Lung microvascular endothelial cell (primary cell): ENCODE data around the gene USP47. TPM values are rescaled to one million over a fixed set of nuclear protein-coding genes. Genes with fewer than 3 reads are reported as not detected.
A peak's percentile ranks its signal among the peaks of the same experiment; 100 is the strongest.
"Not testable (repeated sequence)": the region's sequence is repeated elsewhere in the genome, so short reads cannot be mapped to it uniquely, and the experiment has no call there.

ENCODE experiments used
- DNase-seq, 2 donors: peaks; one replicate each; pipeline versions ENCODE4 v3.0.0 to v3.0.0-alpha.2; 2010; ENCODE audit warnings: low read depth in 2 of 2
- total RNA-seq: library from RNA; depleted of rRNA; stranded (reverse); fragments of >200 nt; gene quantifications from 2 replicates; pipeline ENCODE4 v1.2.1, GENCODE V29; 2014

The USP47 gene
- total RNA-seq, 1 donor from 2014 or later, result 59.1 TPM

- DNase-seq, result no peak
Observed at GRCh38 chr11:11822946-11823345, 18.8 kb upstream of the USP47 start.

GRCh38 chr11:11826260-11826659 lies 15.5 kb upstream of the USP47 start:
- no peak for DNase-seq

- no peak for DNase-seq
Observed at GRCh38 chr11:11827272-11827671, 14.5 kb upstream of the USP47 start.

GRCh38 chr11:11831406-11831805 lies 10.4 kb upstream of the USP47 start:
- DNase-seq, result not testable (repeated sequence)

DNA sequence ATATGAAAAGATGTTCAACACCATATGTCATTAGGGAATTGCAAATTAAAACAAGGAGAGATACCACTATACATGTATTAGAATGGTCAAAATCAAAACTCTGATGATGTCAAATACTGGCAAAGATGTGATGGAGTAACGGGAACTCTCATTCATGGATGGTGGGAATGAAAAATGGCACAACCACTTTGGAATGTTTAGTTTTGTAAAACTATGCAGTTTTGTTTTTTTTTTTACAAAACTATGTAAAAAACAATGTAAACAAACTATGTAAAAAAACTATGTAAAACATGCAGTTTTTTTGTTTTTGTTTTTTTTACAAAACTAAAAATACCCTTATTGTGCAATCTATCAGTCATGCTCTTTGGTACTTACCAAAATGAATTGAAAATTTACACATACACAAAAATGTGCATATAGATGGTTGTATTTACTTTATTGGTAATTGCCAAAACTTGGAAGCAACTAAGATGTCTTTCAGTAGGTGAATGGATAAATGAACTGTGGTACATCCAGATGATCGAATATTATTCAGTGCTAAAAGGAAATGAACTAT lies 5.0 kb upstream of the USP47 start:
- DNase-seq, result no peak

DNA sequence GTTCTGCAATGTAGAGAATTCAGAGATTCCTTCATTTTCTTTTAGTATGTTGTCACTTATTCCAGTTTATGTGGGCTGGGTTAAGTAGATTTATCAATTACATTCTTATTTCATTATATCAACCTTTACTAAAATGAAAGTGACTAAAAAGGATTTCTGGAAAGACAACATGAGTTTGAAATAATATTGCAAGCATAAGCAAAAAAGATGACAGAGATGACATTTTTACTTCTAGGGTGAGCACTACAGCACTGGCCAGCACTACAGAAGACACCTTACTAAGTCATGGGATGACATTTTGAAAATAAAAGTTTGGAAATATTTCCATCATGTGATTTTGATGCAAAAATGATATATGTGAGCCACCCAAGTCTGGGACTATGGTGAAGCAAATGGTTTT lies 2.1 kb upstream of the USP47 start:
- no peak for DNase-seq

- DNase-seq, result no peak
Observed at GRCh38 chr11:11841116-11841722, 553 bp upstream of the USP47 start.

GRCh38 chr11:11842421-11843008 lies 743 bp downstream of the USP47 start:
- peak; percentile 70 to 78 for DNase-seq

- DNase-seq, result peak; percentile 36 to 77
Observed at GRCh38 chr11:11843211-11843621, 1.4 kb downstream of the USP47 start.

- no peak for DNase-seq
Observed at GRCh38 chr11:11843642-11844041, 1.9 kb downstream of the USP47 start.

DNA sequence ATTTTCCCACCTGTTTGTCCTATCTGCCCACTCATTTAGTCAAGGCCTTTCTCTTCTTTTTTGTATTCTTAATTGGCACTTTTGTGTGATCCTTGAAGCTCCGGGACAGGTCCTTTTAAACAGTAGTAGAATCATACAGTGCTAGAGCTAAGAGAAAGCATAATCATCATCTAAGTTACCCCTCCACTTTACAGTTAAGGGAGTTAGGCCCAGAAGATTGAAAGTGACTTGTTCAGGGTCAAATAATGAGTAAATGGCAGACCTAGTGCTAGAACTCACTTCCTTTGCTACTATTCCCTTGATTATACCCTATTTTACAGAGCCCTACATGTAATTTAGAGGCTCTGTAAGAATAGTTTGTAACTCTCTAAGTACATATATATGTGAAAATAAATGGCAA lies 2.5 kb downstream of the USP47 start:
- no peak for DNase-seq

GRCh38 chr11:11845071-11845470 lies 3.3 kb downstream of the USP47 start:
- DNase-seq, result no peak

DNA sequence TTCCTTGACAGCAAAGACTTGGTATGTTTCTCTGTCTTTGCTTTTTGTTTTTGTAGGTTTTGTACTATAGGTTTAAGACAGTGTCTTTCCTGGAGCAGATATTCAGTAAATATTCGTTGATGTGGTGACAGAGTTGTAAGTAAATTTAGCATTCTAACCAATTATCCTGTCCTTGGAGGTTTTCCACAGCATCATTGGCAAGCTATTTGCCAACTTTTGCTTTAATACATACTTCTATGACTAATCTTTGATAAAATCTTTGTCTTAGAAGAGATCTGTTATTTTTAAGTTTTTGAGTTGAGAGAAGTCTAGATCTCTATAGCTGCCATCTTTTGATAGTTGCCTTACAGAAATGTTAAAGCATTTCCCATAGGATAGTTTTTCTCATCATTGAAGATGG lies 3.8 kb downstream of the USP47 start:
- DNase-seq, result peak in 1 of 2 donors; percentile 20

GRCh38 chr11:11847082-11847481 lies 5.3 kb downstream of the USP47 start:
- no peak for DNase-seq

- DNase-seq, result peak; percentile 65 to 75
Observed at GRCh38 chr11:11848891-11849746, 7.3 kb downstream of the USP47 start.

GRCh38 chr11:11850668-11851067 lies 8.9 kb downstream of the USP47 start:
- DNase-seq, result no peak

DNA sequence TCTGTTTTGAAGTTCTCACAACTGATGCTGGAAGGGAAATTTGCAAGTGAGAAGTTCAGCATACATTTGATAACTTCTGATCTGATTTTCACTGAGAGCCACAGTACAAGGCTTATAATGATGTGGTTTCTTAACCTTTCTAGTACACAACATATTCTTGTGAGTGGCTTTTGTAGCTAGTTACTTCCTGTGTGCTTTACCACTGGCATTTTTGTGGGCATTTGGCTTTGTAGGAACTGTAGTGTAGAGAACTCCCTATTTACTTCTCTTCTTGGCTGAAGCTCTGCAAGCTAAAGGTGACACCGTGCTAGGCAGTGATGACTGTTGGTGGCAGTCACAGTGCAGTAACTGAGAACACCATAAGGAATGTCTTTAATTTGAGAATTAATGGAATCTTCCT lies 14.9 kb downstream of the USP47 start:
- peak in 1 of 2 donors; percentile 10 for DNase-seq

- DNase-seq, result no peak
Observed at GRCh38 chr11:11857769-11858168, 16.0 kb downstream of the USP47 start.

GRCh38 chr11:11858676-11859075 lies 16.9 kb downstream of the USP47 start:
- no peak for DNase-seq

DNA sequence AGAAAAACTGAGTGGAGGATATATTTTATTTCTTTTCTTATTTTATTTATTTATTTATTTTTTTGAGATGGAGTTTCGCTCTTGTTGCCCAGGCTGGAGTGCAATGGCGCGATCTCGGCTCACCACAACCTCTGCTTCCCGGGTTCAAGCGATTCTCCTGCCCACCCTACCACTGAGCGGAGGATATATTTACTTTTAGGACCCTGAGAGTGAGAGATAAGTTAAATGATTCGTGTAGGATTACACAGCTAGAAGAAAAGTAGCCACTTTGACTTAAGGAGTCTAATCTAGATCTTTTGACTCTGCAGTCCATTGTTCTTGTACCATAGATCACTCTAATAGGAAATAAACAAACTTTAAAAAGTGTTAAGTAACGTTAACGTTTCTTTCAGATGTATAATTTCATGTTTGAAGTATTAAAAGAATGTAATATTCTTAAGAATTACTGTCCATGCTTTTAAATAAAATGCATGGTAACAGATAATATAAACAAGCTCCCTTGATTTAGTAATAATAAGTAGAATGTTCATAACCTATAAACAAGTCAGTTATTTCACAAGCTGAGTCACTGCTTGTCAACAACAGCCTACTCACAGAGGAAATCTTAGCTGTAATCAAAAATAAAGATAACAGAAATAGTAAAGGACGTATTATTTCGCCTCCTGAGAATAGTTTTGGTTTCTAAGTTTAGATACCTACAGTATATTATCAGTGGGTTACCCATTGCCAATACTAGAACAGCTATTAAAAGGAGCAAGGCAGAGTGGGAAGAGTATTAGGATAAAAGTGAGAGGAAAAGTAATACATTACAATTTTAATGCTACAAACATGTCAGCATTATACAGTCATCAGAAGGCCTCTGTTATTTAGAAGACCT lies 18.6 kb downstream of the USP47 start:
- DNase-seq, result peak in 1 of 2 donors; percentile 73

DNA sequence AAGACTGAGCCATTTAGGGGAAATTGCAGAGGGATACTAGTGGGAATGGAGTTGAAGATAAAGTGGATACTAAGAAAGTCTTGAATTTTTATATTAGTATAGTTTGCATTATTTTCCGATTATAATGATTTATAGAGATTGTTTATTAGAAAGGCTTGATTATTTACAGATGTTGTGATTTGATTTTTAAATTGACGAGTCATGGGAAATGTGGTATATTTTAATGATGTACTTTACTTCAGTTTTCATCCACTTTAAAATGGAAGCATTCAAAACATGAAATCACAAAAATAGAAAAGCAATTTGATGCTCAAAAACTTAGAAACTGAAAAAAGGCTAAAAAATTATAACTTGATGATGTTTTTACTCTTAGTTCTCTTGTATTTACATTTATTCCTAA lies 21.2 kb downstream of the USP47 start:
- DNase-seq, result no peak
